GM21825 (cell line): Measurements from ENCODE around the gene RPIA.
"Not testable (repeated sequence)": the region's sequence is repeated elsewhere in the genome, so short reads cannot be mapped to it uniquely, and the experiment has no call there.

ENCODE experiments used
- ATAC-seq: cut with Tn5 transposase; IDR thresholded peaks from one replicate; pipeline ENCODE4 v1.9.1; 2021; ENCODE audit warnings: mild to moderate bottlenecking, moderate library complexity; ENCODE audit not compliant: unreplicated experiment

Gene RPIA

GRCh38 chr2:88691339-88692183 is at the start of gene RPIA:
Gene RPIA (plus strand): TSS chr2:88691673. CDS start chr2:88691699, 26 bp downstream.
- peak; percentile 95 for ATAC-seq

GRCh38 chr2:88642278-88642677 is 49.2 kb upstream of the RPIA start:
- ATAC-seq, result no peak

DNA sequence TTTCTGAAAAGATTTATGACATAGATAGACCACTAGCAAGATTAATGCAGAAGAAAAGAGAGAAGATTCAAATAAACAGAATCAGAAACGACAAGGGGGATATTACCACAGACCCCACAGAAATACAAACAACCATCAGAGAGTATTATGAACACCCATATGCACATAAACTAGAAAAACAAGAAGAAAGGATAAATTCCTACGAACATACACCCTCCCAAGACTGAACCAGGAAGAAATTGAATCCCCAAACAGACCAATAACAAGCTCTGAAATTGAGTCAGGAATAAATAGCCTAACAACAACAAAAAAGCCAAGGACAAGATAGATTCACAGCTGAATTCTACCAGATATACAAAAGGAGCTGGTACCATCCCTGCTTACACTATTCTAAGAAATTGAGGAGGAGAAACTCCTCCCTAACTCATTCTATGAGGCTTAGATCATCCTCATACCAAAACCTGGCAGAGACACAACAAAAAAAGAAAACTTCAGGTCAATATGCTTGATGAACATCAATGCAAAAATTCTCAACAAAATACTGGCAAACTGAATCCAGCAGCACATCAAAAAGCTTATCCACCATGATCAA is 46.1 kb upstream of the RPIA start:
- not testable (repeated sequence) for ATAC-seq

- no peak for ATAC-seq
Observed at GRCh38 chr2:88651646-88652045, 39.8 kb upstream of the RPIA start.

- no peak for ATAC-seq
Observed at GRCh38 chr2:88654714-88655113, 36.8 kb upstream of the RPIA start.

DNA sequence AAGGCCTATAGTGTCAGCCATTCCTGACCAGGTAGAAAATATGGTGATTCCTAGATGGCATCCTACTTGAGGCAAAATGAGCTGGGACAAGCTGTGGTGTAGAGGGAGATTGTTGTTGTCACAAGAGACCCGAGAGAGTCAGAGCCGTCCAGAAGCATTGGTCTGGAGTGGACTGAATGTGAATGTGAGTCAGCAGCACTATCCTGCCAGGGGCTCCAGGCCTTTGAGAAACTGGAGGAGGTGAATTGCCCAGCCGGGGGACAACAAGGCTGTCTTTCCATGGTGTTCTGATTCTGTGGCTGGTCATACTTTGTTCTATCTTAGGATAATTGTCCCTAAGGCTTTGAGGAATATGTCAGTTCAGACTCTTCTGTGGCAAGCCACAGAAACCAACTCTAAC is 34.8 kb upstream of the RPIA start:
- ATAC-seq, result no peak

DNA sequence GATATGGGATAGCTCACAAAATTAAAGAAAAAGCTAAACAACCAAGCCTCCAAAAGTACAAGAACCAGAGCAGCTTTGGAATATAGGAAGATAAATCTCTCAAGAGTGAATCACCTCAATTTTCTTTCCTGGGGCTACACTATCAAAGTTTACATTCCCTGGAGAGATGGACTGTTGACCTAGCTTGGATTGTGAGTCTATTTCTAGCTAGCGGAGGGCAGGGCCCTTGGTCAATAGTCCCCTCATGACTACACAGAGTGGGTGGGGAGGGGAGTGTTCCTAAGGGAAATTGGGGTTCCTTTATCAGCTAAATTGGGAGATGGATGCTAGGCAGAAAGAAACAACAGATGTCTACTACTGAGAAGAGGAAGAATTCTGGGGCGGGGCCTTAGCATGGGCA is 34.3 kb upstream of the RPIA start:
- no peak for ATAC-seq

- ATAC-seq, result no peak
Observed at GRCh38 chr2:88658326-88658725, 33.1 kb upstream of the RPIA start.

DNA sequence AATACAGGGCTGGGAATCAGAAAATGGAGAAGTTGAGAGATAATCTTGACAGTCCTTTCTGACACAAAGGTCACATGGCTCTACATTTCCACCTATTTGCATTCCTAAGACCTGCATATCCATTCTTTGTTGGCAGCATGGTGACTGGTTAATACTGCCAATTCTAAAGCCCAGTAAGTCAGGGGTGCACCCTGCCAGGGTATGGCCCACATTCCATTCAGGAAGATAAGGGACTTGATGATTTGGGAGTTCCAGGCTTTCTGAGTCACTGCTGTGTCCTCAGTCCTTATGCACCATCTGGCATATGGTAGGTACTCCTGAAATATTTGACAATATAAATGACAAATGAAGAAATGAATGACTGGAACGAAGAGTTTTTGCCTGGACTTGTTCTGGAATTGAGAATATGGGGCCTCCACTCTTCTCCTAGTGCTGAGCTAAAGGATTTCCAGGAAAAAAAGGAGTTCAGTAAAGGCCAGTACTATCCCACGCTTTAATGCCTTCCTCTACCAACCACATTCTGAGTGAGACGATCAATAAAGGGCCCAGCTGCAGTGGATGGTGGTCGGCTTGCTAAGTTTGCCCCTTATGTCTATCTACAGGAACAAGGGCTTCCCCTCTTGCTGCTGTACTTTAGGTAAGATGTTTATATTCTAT is 32.5 kb upstream of the RPIA start:
- no peak for ATAC-seq

DNA sequence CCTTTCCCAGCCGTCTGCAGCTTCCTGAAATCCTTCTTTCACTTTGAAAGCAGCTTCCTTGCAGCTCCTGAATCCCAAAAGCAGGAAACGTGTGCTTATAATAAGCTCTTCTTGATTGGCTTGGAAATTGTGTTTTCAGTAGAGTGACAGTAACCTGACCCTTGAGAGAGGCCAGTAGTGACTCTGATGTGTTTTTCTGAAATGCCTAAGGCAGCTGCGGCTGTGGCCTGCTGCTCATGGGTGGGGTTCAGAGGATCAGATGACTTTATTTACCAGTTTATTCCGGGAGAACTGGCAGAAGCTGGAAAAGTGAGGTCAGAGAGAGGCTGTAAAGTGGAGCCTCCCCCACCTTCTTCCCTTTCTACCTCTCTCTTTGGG is 31.9 kb upstream of the RPIA start:
- ATAC-seq, result no peak

DNA sequence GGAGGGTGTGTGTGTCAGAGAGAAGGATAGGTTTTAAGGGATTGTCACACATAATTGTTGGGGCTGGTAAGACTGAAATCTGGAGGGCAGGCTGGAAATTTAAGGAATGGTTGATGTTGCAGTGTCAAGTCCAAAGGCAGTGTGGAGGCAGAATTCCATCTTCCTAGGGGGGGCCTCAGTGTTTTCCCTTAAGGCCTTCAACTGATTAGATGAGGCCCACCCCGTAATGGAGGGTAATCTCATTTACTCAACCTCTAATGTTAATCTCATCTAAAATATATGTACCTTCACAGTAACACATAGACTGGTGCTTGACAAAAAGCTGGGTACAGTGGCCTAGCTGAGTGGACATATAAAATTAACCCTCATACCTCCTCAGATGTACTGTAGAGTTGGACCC is 30.9 kb upstream of the RPIA start:
- no peak for ATAC-seq

DNA sequence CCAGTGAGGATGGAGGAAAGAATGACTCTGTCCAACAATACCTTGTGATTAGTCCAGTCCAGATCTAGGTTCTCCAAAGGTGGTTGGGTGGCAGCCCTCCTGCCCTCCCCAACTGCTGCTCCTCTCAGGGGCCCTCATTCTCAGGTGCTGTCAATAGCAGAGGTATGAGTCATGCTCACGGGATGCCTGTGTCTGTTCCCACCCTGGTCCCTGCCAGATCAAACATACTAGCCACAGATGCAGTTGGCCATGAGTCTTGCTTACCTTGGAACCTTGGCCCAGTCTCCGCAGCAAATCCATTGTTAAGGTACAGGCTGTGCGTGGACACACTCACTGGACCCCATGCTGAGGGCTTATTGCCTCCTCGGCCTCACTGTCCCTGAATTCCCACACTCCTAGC is 24.9 kb upstream of the RPIA start:
- no peak for ATAC-seq

DNA sequence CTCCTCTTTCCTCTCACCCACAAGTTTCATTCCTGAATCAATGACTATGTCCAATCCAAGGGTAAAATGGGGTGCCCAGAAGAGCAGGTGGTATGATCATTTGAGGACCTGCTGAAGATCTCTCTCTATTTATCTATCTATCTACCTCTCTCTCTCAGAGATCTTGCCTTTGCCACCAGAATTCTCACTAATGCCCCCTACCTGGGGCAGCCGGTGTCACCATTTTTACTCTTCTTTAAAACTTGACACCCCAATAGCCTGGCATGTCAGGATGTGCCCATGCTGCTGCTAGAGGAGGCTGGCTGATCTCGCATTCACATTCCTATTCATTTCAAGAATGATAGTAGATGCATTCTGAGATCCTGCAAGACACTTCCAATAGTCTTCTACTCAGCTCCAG is 24.3 kb upstream of the RPIA start:
- ATAC-seq, result no peak

DNA sequence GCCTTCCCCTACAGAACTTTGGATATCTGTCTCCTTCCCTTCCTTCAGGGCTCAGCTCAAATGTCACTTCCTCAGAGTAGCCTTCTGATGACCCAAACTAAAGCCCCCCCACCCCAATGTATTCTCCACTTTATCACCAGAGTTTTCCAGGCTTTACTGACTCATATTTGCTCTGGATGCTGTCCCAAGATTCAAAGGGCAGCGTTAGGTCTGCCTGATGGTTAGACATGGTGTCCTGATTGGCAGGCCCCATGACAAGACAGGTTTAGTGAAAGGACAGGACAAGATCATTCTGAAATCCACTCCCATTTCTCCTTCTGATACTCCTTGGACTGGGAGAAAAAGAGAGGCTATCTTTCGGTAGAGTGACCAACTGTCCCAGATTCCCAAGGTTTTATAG is 22.6 kb upstream of the RPIA start:
- ATAC-seq, result no peak

- peak; percentile 92 for ATAC-seq
Observed at GRCh38 chr2:88669482-88670214, 21.8 kb upstream of the RPIA start.

- no peak for ATAC-seq
Observed at GRCh38 chr2:88671786-88672427, 19.6 kb upstream of the RPIA start.

GRCh38 chr2:88673363-88673762 is 18.1 kb upstream of the RPIA start:
- no peak for ATAC-seq

DNA sequence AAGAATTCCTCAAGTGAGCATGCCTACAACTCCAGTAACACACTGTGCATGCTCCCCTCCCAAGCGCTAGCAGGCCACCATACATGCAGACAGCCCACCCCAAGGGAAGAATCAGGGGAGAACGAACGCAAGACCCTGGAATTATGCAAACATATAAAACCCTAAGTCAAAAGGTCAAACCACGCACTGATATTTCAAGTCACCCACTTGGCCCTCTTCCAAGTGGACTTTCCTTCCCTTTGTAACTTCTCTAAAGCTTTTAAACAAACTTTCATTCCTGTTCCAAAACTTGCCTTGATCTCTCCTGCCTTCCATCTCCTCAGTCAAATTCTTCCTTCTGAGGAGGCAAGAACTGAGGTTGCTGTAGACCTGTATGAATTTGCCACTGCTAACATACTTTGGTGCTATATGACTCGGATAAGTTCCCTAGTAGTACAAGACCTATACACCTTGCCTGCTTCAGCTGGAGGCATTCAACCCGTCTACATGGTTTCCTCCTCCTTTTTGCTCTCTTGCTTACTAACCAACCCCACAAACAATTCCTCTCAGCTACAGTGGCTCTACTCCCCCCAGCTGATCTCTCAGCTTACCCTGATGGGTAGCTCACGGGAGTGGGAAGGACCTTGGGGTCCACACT is 11.1 kb upstream of the RPIA start:
- no peak for ATAC-seq

GRCh38 chr2:88680916-88681315 is 10.6 kb upstream of the RPIA start:
- ATAC-seq, result no peak
